ENCODE results near the gene SFXN3. TPM values are rescaled to one million over a fixed set of nuclear protein-coding genes. Genes with fewer than 3 reads are reported as not detected.

SFXN3 gene
- total RNA-seq, 1 experiment from 2014 or later, result 35.2 TPM

DNA sequence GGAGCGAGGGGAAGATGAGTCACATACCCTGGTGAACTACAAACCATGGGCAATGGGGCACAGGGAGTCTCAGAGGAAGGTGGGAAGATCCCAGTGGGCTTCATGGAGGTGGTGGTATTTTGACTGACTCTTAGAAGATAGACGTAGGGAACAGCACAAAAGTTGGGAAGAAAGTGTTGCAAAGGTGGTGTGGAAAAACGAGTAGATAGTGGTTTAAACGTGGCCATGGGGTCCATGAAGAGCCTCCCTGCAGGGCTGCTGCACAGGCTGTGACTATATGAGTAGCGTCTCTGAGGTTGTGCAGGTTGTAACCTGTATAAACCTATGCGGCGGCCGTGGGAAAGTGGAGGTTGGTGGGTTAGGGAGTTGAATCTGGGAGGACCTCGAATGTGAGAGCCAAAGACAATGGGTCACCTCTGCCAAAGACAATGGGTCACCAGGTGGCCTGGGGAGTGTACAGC is 17.6 kb upstream of the SFXN3 start:
- H3K9me3 ChIP-seq (ENCODE audit: insufficient read depth, low read depth), result no peaks in the 10 kb centered on the region
- H3F3A ChIP-seq (ENCODE audit: insufficient read depth, low read depth), result peaks cover 13% of the 10 kb centered on the region; the same call in 1 of the 2 replicates
- BruUV-seq (replicated peaks), result no TSS peak
- TF ChIP-seq EZH2 (IDR thresholded peaks at IDR 0.05; ENCODE audit: low read depth), result no peak
- TF ChIP-seq, protein P1, sequence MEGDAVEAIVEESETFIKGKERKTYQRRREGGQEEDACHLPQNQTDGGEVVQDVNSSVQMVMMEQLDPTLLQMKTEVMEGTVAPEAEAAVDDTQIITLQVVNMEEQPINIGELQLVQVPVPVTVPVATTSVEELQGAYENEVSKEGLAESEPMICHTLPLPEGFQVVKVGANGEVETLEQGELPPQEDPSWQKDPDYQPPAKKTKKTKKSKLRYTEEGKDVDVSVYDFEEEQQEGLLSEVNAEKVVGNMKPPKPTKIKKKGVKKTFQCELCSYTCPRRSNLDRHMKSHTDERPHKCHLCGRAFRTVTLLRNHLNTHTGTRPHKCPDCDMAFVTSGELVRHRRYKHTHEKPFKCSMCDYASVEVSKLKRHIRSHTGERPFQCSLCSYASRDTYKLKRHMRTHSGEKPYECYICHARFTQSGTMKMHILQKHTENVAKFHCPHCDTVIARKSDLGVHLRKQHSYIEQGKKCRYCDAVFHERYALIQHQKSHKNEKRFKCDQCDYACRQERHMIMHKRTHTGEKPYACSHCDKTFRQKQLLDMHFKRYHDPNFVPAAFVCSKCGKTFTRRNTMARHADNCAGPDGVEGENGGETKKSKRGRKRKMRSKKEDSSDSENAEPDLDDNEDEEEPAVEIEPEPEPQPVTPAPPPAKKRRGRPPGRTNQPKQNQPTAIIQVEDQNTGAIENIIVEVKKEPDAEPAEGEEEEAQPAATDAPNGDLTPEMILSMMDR (conservative IDR thresholded peaks at IDR 0.05), result no peak
- no peak overlapping the region for H2AFZ ChIP-seq
- ChIA-PET CTCF (interaction anchor here (0.6 kb wide), 1 partner anchor 54 kb away, joined by 6 read pairs; no protein-coding TSS in a partner anchor), POLR2A (ENCODE audit: unreplicated experiment) (interaction anchor here (0.6 kb wide), 1 partner anchor 495 kb away, joined by 5 read pairs; no protein-coding TSS in a partner anchor)
- H3K36me3 ChIP-seq (ENCODE audit: low read depth), result no peaks in the 10 kb centered on the region
- no peaks in the 10 kb centered on the region for H3K9me2 ChIP-seq (ENCODE audit: insufficient read depth)
- no peaks in the 10 kb centered on the region for H3K79me2 ChIP-seq (ENCODE audit: low read depth)
- intact Hi-C loops (cut with micrococcal nuclease; ENCODE audit: unreplicated experiment), result loop anchor here (1.0 to 10.0 kb wide), 4 partner anchors 12 to 579 kb away; no protein-coding TSS in a partner anchor
- DNase-seq, result no peak
- H3K4me3 ChIP-seq, result no peak overlapping the region
- no peaks in the 10 kb centered on the region for H3K27me3 ChIP-seq (ENCODE audit: insufficient read depth, low read depth)
- no peak overlapping the region for H3K27ac ChIP-seq
- H4K20me1 ChIP-seq (ENCODE audit: insufficient read depth), result no peaks in the 10 kb centered on the region
- H3K4me1 ChIP-seq (replicated peaks; ENCODE audit: insufficient read depth), result peaks cover 5% of the 10 kb centered on the region
- H3K4me2 ChIP-seq, result 0 out of 2 replicates have a peak overlapping the region, but pooled peaks have one; percentile 6

DNA sequence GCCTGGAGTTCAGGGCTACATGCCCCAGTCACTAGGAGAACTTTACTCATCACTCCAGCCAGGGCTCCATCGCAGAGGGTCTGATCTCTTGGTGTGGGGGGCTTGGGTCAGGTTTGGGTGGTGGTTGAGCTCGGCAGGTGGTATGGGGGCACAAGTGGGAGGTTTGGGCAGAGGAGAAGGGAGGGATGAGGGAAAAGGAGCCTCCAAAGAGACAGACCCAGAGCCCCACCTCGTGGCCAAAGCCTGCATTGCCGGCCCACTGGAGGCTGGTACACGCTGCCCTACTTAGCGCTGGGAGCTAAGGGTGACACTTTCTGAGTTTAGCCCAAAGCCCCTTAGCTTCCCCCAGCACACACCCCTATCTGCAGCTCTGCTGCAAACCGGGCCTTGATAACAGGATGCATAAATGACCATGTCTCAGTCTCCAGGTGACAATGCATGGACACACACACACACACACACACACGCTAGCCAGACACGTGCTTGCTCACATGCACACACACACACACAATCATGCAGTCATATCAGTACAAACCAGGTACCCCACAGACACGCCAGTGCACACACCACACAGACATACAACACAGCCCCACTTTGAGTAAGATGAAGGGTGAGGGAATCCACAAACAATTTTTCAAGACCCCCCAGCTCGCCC is 16.7 kb upstream of the SFXN3 start:
- Histone ChIP-seq H3K79me2 (ENCODE audit: low read depth) (no peaks in the 10 kb centered on the region), H3K27ac (no peak overlapping the region), H3F3A (ENCODE audit: insufficient read depth, low read depth) (peaks cover 13% of the 10 kb centered on the region; the same call in 1 of the 2 replicates), H4K20me1 (ENCODE audit: insufficient read depth) (no peaks in the 10 kb centered on the region), H3K4me2 (no peak overlapping the region), H2AFZ (no peak overlapping the region), H3K9me3 (ENCODE audit: insufficient read depth, low read depth) (no peaks in the 10 kb centered on the region), H3K4me3 (no peak overlapping the region), H3K4me1 (replicated peaks; ENCODE audit: insufficient read depth) (peaks cover 5% of the 10 kb centered on the region), H3K27me3 (ENCODE audit: insufficient read depth, low read depth) (no peaks in the 10 kb centered on the region), H3K9me2 (ENCODE audit: insufficient read depth) (no peaks in the 10 kb centered on the region), H3K36me3 (ENCODE audit: low read depth) (no peaks in the 10 kb centered on the region)
- TF ChIP-seq, protein P1 (conservative IDR thresholded peaks at IDR 0.05), result peak; percentile 76
- no peak for TF ChIP-seq EZH2 (IDR thresholded peaks at IDR 0.05; ENCODE audit: low read depth)
- ChIA-PET CTCF (interaction anchor here (0.6 to 1.0 kb wide), 4 partner anchors 16 to 52 kb away, joined by 3 to 6 read pairs (median 4); partner anchors contain the start of genes PDZD7 and SFXN3), POLR2A (ENCODE audit: unreplicated experiment) (interaction anchor here (0.7 kb wide), 1 partner anchor 84 kb away, joined by 3 read pairs; no protein-coding TSS in a partner anchor)
- DNase-seq, result peak in 1 of 2 experiments; percentile 70
- intact Hi-C loops (cut with micrococcal nuclease; ENCODE audit: unreplicated experiment), result loop anchor here (1.0 to 10.0 kb wide), 4 partner anchors 20 to 580 kb away; no protein-coding TSS in a partner anchor
- BruUV-seq (replicated peaks), result no TSS peak

DNA sequence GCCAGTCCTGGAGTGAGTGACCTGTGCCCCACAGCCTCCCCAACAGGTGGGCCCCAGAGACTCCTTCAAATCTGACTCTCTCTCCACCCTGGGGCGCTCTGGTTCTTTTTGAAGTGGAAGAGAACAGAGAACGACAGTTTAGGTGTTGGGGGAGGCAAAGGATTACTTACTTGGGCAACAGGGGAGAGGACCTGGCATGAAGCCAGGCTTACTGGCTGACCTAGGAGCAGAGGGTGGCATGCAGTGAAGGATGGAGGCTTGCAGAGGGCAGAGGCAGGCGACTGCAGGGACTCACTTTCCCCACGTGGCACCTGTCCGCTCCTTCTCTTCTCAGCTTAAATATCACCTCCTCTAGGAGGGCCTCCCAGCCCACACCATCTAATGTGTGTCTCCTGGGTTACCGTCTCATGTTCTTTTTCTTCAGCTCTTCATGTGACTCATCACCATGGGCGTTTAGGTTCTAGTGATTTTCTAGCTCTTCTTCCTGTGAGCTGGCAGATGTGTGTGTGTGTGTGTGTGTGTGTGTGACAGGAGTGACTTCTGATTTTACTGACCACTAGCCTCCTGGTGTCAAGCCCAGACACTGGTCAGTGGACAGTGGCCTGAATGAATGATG is 16.0 kb upstream of the SFXN3 start:
- Histone ChIP-seq H3F3A (ENCODE audit: insufficient read depth, low read depth) (peaks cover 13% of the 10 kb centered on the region; the same call in 1 of the 2 replicates), H2AFZ (no peak overlapping the region), H3K27ac (no peak overlapping the region), H4K20me1 (ENCODE audit: insufficient read depth) (no peaks in the 10 kb centered on the region), H3K4me2 (no peak overlapping the region), H3K9me2 (ENCODE audit: insufficient read depth) (no peaks in the 10 kb centered on the region), H3K79me2 (ENCODE audit: low read depth) (no peaks in the 10 kb centered on the region), H3K36me3 (ENCODE audit: low read depth) (no peaks in the 10 kb centered on the region), H3K4me3 (no peak overlapping the region), H3K9me3 (ENCODE audit: insufficient read depth, low read depth) (no peaks in the 10 kb centered on the region), H3K4me1 (replicated peaks; ENCODE audit: insufficient read depth) (peaks cover 5% of the 10 kb centered on the region), H3K27me3 (ENCODE audit: insufficient read depth, low read depth) (no peaks in the 10 kb centered on the region)
- peak in 1 of 2 experiments; percentile 65 for DNase-seq
- intact Hi-C loops (cut with micrococcal nuclease; ENCODE audit: unreplicated experiment), result loop anchor here (1.0 to 10.0 kb wide), 4 partner anchors 21 to 580 kb away; no protein-coding TSS in a partner anchor
- CTCF ChIA-PET, result interaction anchor here (0.7 to 1.0 kb wide), 4 partner anchors 16 to 127 kb away, joined by 3 to 6 read pairs (median 3); no protein-coding TSS in a partner anchor
- TF ChIP-seq, protein P1 (conservative IDR thresholded peaks at IDR 0.05), result no peak
- no peak for TF ChIP-seq EZH2 (IDR thresholded peaks at IDR 0.05; ENCODE audit: low read depth)
- POLR2A ChIA-PET (ENCODE audit: unreplicated experiment), result no interaction called here
- no TSS peak for BruUV-seq (replicated peaks)

All from PC-9 (cell line).